Measurements from ENCODE around the gene TEX14.
"Not testable (repeated sequence)": the region's sequence is repeated elsewhere in the genome, so short reads cannot be mapped to it uniquely, and the experiment has no call there.

Gene TEX14

GRCh38 chr17:58591455-58591854, 100.4 kb downstream of the TEX14 start:
- Mint-ChIP-seq H3K4me3 (no peak overlapping the region), H3K36me3 (ENCODE audit: low read depth) (no peaks in the 10 kb centered on the region), H3K27ac (peak overlapping the region; percentile 49), H3K9me3 (no peaks in the 10 kb centered on the region), H3K4me1 (ENCODE audit: low read depth) (peaks cover 3% of the 10 kb centered on the region), H3K27me3 (ENCODE audit: low read depth) (no peaks in the 10 kb centered on the region)
- DNase-seq (ENCODE audit: low spot score): no peak

- Mint-ChIP-seq H3K4me1 (ENCODE audit: low read depth) (peaks cover 3% of the 10 kb centered on the region), H3K27me3 (ENCODE audit: low read depth) (peaks cover 4% of the 10 kb centered on the region), H3K4me3 (no peak overlapping the region), H3K27ac (no peak overlapping the region), H3K36me3 (ENCODE audit: low read depth) (no peaks in the 10 kb centered on the region), H3K9me3 (no peaks in the 10 kb centered on the region)
- no peak for DNase-seq (ENCODE audit: low spot score)
Measured at GRCh38 chr17:58590377-58590776, 101.5 kb downstream of the TEX14 start.

GRCh38 chr17:58587713-58588117, 104.1 kb downstream of the TEX14 start:
- Mint-ChIP-seq H3K27me3 (ENCODE audit: low read depth) (peaks cover 4% of the 10 kb centered on the region), H3K9me3 (no peaks in the 10 kb centered on the region), H3K4me1 (ENCODE audit: low read depth) (peaks cover 3% of the 10 kb centered on the region), H3K36me3 (ENCODE audit: low read depth) (no peaks in the 10 kb centered on the region), H3K27ac (no peak overlapping the region), H3K4me3 (no peak overlapping the region)
- DNase-seq (ENCODE audit: low spot score): peak; percentile 24

GRCh38 chr17:58586009-58586644, 105.7 kb downstream of the TEX14 start:
- Mint-ChIP-seq H3K27ac (no peak overlapping the region), H3K36me3 (ENCODE audit: low read depth) (no peaks in the 10 kb centered on the region), H3K27me3 (ENCODE audit: low read depth) (peaks cover 4% of the 10 kb centered on the region), H3K4me1 (ENCODE audit: low read depth) (peaks cover 3% of the 10 kb centered on the region), H3K4me3 (no peak overlapping the region), H3K9me3 (no peaks in the 10 kb centered on the region)
- DNase-seq (ENCODE audit: low spot score): no peak

GRCh38 chr17:58585554-58585953, 106.3 kb downstream of the TEX14 start:
- Mint-ChIP-seq H3K4me1 (ENCODE audit: low read depth) (peaks cover 3% of the 10 kb centered on the region), H3K9me3 (no peaks in the 10 kb centered on the region), H3K27ac (no peak overlapping the region), H3K4me3 (no peak overlapping the region), H3K27me3 (ENCODE audit: low read depth) (peaks cover 4% of the 10 kb centered on the region), H3K36me3 (ENCODE audit: low read depth) (no peaks in the 10 kb centered on the region)
- no peak for DNase-seq (ENCODE audit: low spot score)

GRCh38 chr17:58583486-58583885, 108.4 kb downstream of the TEX14 start:
- Mint-ChIP-seq H3K27ac (no peak overlapping the region), H3K9me3 (no peaks in the 10 kb centered on the region), H3K4me1 (ENCODE audit: low read depth) (peaks cover 3% of the 10 kb centered on the region), H3K4me3 (no peak overlapping the region), H3K36me3 (ENCODE audit: low read depth) (no peaks in the 10 kb centered on the region), H3K27me3 (ENCODE audit: low read depth) (peaks cover 8% of the 10 kb centered on the region)
- no peak for DNase-seq (ENCODE audit: low spot score)

- not testable (repeated sequence) for H3K36me3 Mint-ChIP-seq (ENCODE audit: low read depth); DNase-seq (ENCODE audit: low spot score)
Measured at GRCh38 chr17:58582718-58583117, 109.1 kb downstream of the TEX14 start.

GRCh38 chr17:58580671-58581070, 111.2 kb downstream of the TEX14 start:
- Mint-ChIP-seq H3K4me3 (no peak overlapping the region), H3K9me3 (no peaks in the 10 kb centered on the region), H3K4me1 (ENCODE audit: low read depth) (no peaks in the 10 kb centered on the region), H3K36me3 (ENCODE audit: low read depth) (no peaks in the 10 kb centered on the region), H3K27ac (no peak overlapping the region), H3K27me3 (ENCODE audit: low read depth) (peaks cover 5% of the 10 kb centered on the region)
- DNase-seq (ENCODE audit: low spot score): no peak

More at GRCh38 chr17:58582718-58583117, 109.1 kb downstream of the TEX14 start:
- H3K9me3 Mint-ChIP-seq; H3K4me3 Mint-ChIP-seq; H3K27ac Mint-ChIP-seq; H3K27me3 Mint-ChIP-seq (ENCODE audit: low read depth); H3K4me1 Mint-ChIP-seq (ENCODE audit: low read depth): not testable (repeated sequence)

GRCh38 chr17:58577696-58578095, 114.1 kb downstream of the TEX14 start:
- Mint-ChIP-seq H3K4me3 (no peak overlapping the region), H3K27me3 (ENCODE audit: low read depth) (peaks cover 4% of the 10 kb centered on the region), H3K27ac (no peak overlapping the region), H3K4me1 (ENCODE audit: low read depth) (no peaks in the 10 kb centered on the region), H3K36me3 (ENCODE audit: low read depth) (no peaks in the 10 kb centered on the region), H3K9me3 (no peaks in the 10 kb centered on the region)
- DNase-seq (ENCODE audit: low spot score): peak; percentile 17

GRCh38 chr17:58576679-58577367, 115.0 kb downstream of the TEX14 start:
- no peaks in the 10 kb centered on the region for H3K4me1 Mint-ChIP-seq (ENCODE audit: low read depth)

GRCh38 chr17:58575511-58575910, 116.3 kb downstream of the TEX14 start:
- no peak for DNase-seq (ENCODE audit: low spot score)
- no peaks in the 10 kb centered on the region for H3K4me1 Mint-ChIP-seq (ENCODE audit: low read depth)
- H3K27me3 Mint-ChIP-seq (ENCODE audit: low read depth): peaks cover 4% of the 10 kb centered on the region
- no peak overlapping the region for H3K27ac Mint-ChIP-seq
- H3K36me3 Mint-ChIP-seq (ENCODE audit: low read depth): no peaks in the 10 kb centered on the region
- no peak overlapping the region for H3K4me3 Mint-ChIP-seq
- H3K9me3 Mint-ChIP-seq: no peaks in the 10 kb centered on the region

More at GRCh38 chr17:58576679-58577367, 115.0 kb downstream of the TEX14 start:
- H3K9me3 Mint-ChIP-seq: no peaks in the 10 kb centered on the region
- H3K27ac Mint-ChIP-seq: no peak overlapping the region
- H3K36me3 Mint-ChIP-seq (ENCODE audit: low read depth): no peaks in the 10 kb centered on the region
- DNase-seq (ENCODE audit: low spot score): no peak
- peaks cover 4% of the 10 kb centered on the region for H3K27me3 Mint-ChIP-seq (ENCODE audit: low read depth)
- no peak overlapping the region for H3K4me3 Mint-ChIP-seq

GRCh38 chr17:58574025-58574424, 117.8 kb downstream of the TEX14 start:
- Mint-ChIP-seq H3K27me3 (ENCODE audit: low read depth) (peaks cover 5% of the 10 kb centered on the region), H3K4me3 (no peak overlapping the region), H3K36me3 (ENCODE audit: low read depth) (no peaks in the 10 kb centered on the region), H3K27ac (no peak overlapping the region), H3K4me1 (ENCODE audit: low read depth) (no peaks in the 10 kb centered on the region), H3K9me3 (no peaks in the 10 kb centered on the region)
- DNase-seq (ENCODE audit: low spot score): no peak

- no peak overlapping the region for H3K27ac Mint-ChIP-seq
- no peaks in the 10 kb centered on the region for H3K4me1 Mint-ChIP-seq (ENCODE audit: low read depth)
- DNase-seq (ENCODE audit: low spot score): no peak
- H3K36me3 Mint-ChIP-seq (ENCODE audit: low read depth): no peaks in the 10 kb centered on the region
- H3K9me3 Mint-ChIP-seq: no peaks in the 10 kb centered on the region
- H3K27me3 Mint-ChIP-seq (ENCODE audit: low read depth): peaks cover 7% of the 10 kb centered on the region
- no peak overlapping the region for H3K4me3 Mint-ChIP-seq
Measured at GRCh38 chr17:58572846-58573245, 119.0 kb downstream of the TEX14 start.

- Mint-ChIP-seq H3K36me3 (ENCODE audit: low read depth) (no peaks in the 10 kb centered on the region), H3K9me3 (no peaks in the 10 kb centered on the region), H3K27ac (no peak overlapping the region), H3K4me3 (no peak overlapping the region), H3K27me3 (ENCODE audit: low read depth) (peaks cover 14% of the 10 kb centered on the region), H3K4me1 (ENCODE audit: low read depth) (no peaks in the 10 kb centered on the region)
- no peak for DNase-seq (ENCODE audit: low spot score)
Measured at GRCh38 chr17:58570758-58571157, 121.1 kb downstream of the TEX14 start.
